Hepatocyte (in vitro differentiated cells): ENCODE measurements around the gene WBP11.

Source experiments
- EZH2 ChIP-seq: fragments of 200-600 bp; sonication (generic); IDR thresholded peaks from 2 replicates; pipeline ENCODE4 v1.6.1; 2016; ENCODE audit warnings: antibody characterized with exemption, mild to moderate bottlenecking, borderline replicate concordance
- EZH2phosphoT487 ChIP-seq: fragments of 200-600 bp; sonication (generic); IDR thresholded peaks from one replicate; pipeline ENCODE4 v1.6.1; 2018; ENCODE audit warnings: antibody characterized with exemption, mild to moderate bottlenecking, low read depth, moderate library complexity; ENCODE audit not compliant: unreplicated experiment, severe bottlenecking
- TF ChIP-seq, protein P1 (sequence below): fragments of 200-600 bp; sonication (generic); IDR thresholded peaks from 2 replicates; pipeline ENCODE4 v1.5.1; 2016; ENCODE audit warnings: antibody characterized with exemption, mild to moderate bottlenecking; ENCODE audit not compliant: poor library complexity

- TF ChIP-seq, protein P1, sequence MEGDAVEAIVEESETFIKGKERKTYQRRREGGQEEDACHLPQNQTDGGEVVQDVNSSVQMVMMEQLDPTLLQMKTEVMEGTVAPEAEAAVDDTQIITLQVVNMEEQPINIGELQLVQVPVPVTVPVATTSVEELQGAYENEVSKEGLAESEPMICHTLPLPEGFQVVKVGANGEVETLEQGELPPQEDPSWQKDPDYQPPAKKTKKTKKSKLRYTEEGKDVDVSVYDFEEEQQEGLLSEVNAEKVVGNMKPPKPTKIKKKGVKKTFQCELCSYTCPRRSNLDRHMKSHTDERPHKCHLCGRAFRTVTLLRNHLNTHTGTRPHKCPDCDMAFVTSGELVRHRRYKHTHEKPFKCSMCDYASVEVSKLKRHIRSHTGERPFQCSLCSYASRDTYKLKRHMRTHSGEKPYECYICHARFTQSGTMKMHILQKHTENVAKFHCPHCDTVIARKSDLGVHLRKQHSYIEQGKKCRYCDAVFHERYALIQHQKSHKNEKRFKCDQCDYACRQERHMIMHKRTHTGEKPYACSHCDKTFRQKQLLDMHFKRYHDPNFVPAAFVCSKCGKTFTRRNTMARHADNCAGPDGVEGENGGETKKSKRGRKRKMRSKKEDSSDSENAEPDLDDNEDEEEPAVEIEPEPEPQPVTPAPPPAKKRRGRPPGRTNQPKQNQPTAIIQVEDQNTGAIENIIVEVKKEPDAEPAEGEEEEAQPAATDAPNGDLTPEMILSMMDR = no peak
- TF ChIP-seq EZH2 (no peak), EZH2phosphoT487 (no peak)
Observed at GRCh38 chr12:14839262-14839661, 36.0 kb upstream of the WBP11 start.
